ENCODE measurements around the gene CNDP1.

The CNDP1 gene

DNA sequence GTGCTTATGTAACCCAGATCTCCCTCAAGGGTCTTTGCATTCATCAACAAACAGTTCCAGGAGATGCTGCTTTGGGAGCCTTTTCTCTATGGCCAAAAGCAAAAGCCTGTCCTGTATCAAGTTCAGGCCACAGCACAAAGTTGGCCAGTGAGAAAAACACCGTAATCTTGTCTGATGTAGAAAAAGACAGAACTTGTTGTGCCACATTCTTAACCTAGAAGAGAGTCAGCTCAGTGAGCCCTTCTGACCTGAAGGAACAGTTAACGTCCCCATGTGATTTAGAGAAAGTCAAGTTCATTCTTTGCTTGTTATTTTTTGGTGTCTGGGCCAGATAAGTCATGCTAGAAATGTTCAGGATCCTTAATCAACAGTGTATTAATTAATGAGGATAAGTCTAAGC lies 7.8 kb upstream of the CNDP1 start:
- no peaks in the 10 kb centered on the region for H3K9me3 ChIP-seq (ENCODE audit: control insufficient read depth, insufficient read depth, low read length)
- H3K9ac ChIP-seq (ENCODE audit: low read depth, low read length), result no peak overlapping the region
- peaks cover 4% of the 10 kb centered on the region for H3K36me3 ChIP-seq (ENCODE audit: control insufficient read depth, insufficient read depth, low read length)
- H3K4me1 ChIP-seq (ENCODE audit: control insufficient read depth, insufficient read depth, low read length), result no peaks in the 10 kb centered on the region
- no peaks in the 10 kb centered on the region for H3K27me3 ChIP-seq (ENCODE audit: control insufficient read depth, insufficient read depth, low read length)
- no peak overlapping the region for H3K4me3 ChIP-seq (ENCODE audit: low read depth, low read length)

DNA sequence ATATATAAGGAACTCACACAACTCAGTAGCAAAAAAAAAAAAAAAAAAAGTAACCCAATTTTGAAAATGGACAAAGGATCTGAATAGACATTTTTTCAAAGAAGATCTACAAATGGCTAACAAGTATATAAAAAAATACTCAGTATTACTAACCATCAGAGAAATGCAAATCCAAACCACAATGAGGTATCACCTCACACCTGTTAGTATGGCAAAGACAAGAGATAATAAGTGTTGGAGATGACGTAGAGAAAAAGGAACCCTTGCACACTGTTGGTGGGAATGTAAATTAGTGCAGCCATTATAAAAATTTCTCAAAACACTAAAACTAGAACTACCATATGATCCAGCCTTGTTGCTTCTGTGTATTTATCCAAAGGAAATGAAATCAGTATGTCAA lies 5.8 kb upstream of the CNDP1 start:
- no peak overlapping the region for H3K9ac ChIP-seq (ENCODE audit: low read depth, low read length)
- H3K27me3 ChIP-seq (ENCODE audit: control insufficient read depth, insufficient read depth, low read length), result no peaks in the 10 kb centered on the region
- no peak overlapping the region for H3K4me3 ChIP-seq (ENCODE audit: low read depth, low read length)
- no peaks in the 10 kb centered on the region for H3K9me3 ChIP-seq (ENCODE audit: control insufficient read depth, insufficient read depth, low read length)
- no peaks in the 10 kb centered on the region for H3K36me3 ChIP-seq (ENCODE audit: control insufficient read depth, insufficient read depth, low read length)
- H3K4me1 ChIP-seq (ENCODE audit: control insufficient read depth, insufficient read depth, low read length), result no peaks in the 10 kb centered on the region

DNA sequence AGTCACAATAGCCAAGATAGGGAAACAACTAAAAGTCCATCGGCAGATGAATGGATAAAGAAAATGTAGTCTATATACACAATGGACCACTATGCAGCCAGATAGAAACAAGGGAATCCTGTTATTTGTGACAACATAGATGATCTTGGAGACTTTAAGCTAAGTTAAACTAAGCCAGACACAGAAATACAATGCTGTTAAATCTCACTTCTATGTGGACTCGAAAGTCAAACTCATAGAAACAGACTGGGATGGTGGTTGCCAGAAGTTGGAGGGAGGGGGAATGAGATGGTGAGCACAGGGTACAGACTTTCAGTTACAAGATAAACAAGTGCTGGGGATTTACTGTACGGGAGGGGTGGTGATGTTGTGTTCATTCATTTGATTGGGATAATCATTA lies 5.4 kb upstream of the CNDP1 start:
- H3K27me3 ChIP-seq (ENCODE audit: control insufficient read depth, insufficient read depth, low read length), result no peaks in the 10 kb centered on the region
- H3K36me3 ChIP-seq (ENCODE audit: control insufficient read depth, insufficient read depth, low read length), result no peaks in the 10 kb centered on the region
- H3K9ac ChIP-seq (ENCODE audit: low read depth, low read length), result no peak overlapping the region
- no peaks in the 10 kb centered on the region for H3K9me3 ChIP-seq (ENCODE audit: control insufficient read depth, insufficient read depth, low read length)
- H3K4me1 ChIP-seq (ENCODE audit: control insufficient read depth, insufficient read depth, low read length), result no peaks in the 10 kb centered on the region
- H3K4me3 ChIP-seq (ENCODE audit: low read depth, low read length), result no peak overlapping the region

DNA sequence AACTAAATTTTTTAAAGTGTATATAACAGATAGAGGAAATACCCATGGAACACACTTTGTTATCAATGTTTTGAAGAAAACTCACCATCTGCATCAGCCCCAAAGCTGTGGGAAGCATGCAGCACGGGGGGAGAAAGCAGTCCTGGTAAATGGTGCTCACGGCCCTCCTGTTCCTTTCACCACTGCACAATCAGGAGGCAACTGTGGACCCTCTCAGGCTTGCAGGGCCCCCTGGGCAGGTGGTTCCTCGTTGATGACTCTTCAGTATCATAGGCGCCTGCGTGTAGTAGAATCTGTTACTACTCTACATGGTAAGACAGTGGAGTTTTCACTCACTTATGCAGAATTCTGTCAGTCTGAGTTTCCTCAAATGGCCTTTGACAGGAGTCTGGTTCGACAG lies 4.9 kb upstream of the CNDP1 start:
- Histone ChIP-seq H3K36me3 (ENCODE audit: control insufficient read depth, insufficient read depth, low read length) (no peaks in the 10 kb centered on the region), H3K4me1 (ENCODE audit: control insufficient read depth, insufficient read depth, low read length) (no peaks in the 10 kb centered on the region), H3K9me3 (ENCODE audit: control insufficient read depth, insufficient read depth, low read length) (no peaks in the 10 kb centered on the region), H3K9ac (ENCODE audit: low read depth, low read length) (no peak overlapping the region), H3K4me3 (ENCODE audit: low read depth, low read length) (no peak overlapping the region), H3K27me3 (ENCODE audit: control insufficient read depth, insufficient read depth, low read length) (no peaks in the 10 kb centered on the region)

DNA sequence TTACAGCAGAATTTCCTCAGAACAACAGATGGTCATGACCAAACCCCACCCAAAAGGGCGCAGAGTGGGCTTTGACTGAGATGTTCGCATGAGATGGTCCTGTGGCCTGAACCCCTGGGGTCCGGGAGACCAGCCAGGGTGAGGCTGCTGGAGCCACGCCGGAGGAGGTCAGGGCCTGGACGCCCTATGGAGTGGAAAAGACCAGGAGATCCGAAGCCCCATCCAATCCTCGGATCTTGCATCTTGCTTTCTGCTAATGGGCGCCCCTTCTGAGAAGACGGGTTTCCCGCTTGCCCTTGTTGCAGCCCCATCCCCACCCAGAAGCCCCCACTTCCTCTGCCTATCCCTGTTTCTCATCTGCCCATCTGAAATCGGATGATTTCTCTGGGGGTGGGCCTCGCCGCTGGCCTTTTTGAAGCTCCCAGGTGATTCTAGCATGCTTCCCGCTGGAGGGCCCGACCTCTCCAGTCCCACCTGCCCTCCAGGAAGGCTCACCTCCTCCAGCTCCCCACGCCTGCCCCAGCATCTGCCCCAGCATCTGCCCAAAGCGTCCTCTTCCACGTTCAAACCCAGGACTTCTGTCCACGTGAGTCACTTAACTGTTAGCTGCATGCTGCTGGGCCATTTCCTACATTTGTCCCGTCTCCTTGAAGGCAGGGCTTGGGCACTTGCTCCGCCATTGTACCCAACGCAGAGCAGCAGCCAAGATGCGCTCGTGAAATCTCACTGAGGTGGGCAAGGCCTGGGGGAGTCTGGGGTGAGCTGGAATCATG lies 4.3 kb upstream of the CNDP1 start:
- H3K27me3 ChIP-seq (ENCODE audit: control insufficient read depth, insufficient read depth, low read length), result no peaks in the 10 kb centered on the region
- H3K4me1 ChIP-seq (ENCODE audit: control insufficient read depth, insufficient read depth, low read length), result no peaks in the 10 kb centered on the region
- no peak overlapping the region for H3K9ac ChIP-seq (ENCODE audit: low read depth, low read length)
- no peak overlapping the region for H3K4me3 ChIP-seq (ENCODE audit: low read depth, low read length)
- H3K9me3 ChIP-seq (ENCODE audit: control insufficient read depth, insufficient read depth, low read length), result no peaks in the 10 kb centered on the region
- H3K36me3 ChIP-seq (ENCODE audit: control insufficient read depth, insufficient read depth, low read length), result no peaks in the 10 kb centered on the region

DNA sequence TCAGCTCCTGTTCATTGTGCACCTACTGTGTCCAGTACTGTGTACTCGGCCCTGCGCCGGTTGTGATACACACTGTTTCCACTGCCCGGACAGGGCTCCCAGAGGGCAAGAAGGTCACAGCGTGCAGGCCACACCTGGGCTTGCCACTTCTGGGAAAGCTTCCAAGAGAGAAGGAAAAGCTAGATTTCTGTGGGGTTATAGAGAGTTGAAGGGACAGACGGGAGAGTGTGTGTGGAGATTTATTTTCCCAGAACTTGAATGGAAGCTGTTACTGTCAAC lies 3.8 kb upstream of the CNDP1 start:
- Histone ChIP-seq H3K9me3 (ENCODE audit: control insufficient read depth, insufficient read depth, low read length) (no peaks in the 10 kb centered on the region), H3K4me1 (ENCODE audit: control insufficient read depth, insufficient read depth, low read length) (no peaks in the 10 kb centered on the region), H3K4me3 (ENCODE audit: low read depth, low read length) (no peak overlapping the region), H3K27me3 (ENCODE audit: control insufficient read depth, insufficient read depth, low read length) (no peaks in the 10 kb centered on the region), H3K36me3 (ENCODE audit: control insufficient read depth, insufficient read depth, low read length) (no peaks in the 10 kb centered on the region), H3K9ac (ENCODE audit: low read depth, low read length) (no peak overlapping the region)

DNA sequence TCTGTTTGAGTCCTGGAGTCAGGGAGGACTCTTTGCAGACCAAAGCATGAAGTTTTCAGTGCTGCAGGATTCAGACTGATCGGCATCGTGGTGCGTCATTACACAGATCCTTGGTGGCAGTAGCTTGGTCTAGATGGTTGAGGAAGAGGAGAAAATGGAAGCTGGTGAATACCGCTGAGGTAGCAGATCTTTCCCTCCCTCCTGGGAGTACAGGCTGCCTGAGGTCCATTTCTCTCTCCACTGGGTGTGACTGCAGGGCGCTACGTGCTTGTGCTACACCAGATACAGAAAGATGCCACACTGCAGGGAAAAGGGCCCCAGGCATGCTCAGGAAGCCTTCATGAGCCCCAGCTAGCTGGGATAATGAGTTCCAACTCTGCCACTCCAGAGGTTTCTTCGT lies 3.3 kb upstream of the CNDP1 start:
- Histone ChIP-seq H3K27me3 (ENCODE audit: control insufficient read depth, insufficient read depth, low read length) (no peaks in the 10 kb centered on the region), H3K36me3 (ENCODE audit: control insufficient read depth, insufficient read depth, low read length) (no peaks in the 10 kb centered on the region), H3K4me3 (ENCODE audit: low read depth, low read length) (no peak overlapping the region), H3K9ac (ENCODE audit: low read depth, low read length) (no peak overlapping the region), H3K9me3 (ENCODE audit: control insufficient read depth, insufficient read depth, low read length) (no peaks in the 10 kb centered on the region), H3K4me1 (ENCODE audit: control insufficient read depth, insufficient read depth, low read length) (no peaks in the 10 kb centered on the region)

DNA sequence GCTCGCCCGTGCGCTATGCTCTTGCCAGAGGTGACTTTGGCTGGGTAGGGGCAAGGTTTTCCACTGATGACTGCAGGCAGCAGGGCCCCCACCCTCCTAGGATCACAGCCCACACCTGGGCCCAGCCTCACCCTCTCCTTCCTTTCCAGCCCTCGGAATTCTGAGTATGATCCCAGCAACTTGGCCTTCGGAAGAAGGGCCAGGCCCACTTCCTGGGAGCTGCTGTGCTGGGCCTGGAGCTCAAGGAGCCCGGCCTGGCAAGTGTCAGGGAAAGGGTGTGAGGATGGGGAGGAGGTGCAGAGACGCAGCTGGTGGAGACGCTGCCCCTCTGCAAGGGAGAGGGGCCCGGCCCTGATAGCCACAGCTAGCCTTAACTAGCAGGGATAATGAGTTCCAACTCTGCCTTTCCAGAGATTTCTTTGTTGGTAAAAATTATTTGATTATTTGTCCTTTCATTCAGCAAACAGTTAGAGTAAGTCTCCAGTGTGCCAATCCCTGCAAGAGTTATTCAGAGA lies 1.7 kb upstream of the CNDP1 start:
- H3K27me3 ChIP-seq (ENCODE audit: control insufficient read depth, insufficient read depth, low read length), result no peaks in the 10 kb centered on the region
- H3K9ac ChIP-seq (ENCODE audit: low read depth, low read length), result no peak overlapping the region
- H3K4me1 ChIP-seq (ENCODE audit: control insufficient read depth, insufficient read depth, low read length), result no peaks in the 10 kb centered on the region
- H3K9me3 ChIP-seq (ENCODE audit: control insufficient read depth, insufficient read depth, low read length), result no peaks in the 10 kb centered on the region
- no peak overlapping the region for H3K4me3 ChIP-seq (ENCODE audit: low read depth, low read length)
- H3K36me3 ChIP-seq (ENCODE audit: control insufficient read depth, insufficient read depth, low read length), result no peaks in the 10 kb centered on the region

DNA sequence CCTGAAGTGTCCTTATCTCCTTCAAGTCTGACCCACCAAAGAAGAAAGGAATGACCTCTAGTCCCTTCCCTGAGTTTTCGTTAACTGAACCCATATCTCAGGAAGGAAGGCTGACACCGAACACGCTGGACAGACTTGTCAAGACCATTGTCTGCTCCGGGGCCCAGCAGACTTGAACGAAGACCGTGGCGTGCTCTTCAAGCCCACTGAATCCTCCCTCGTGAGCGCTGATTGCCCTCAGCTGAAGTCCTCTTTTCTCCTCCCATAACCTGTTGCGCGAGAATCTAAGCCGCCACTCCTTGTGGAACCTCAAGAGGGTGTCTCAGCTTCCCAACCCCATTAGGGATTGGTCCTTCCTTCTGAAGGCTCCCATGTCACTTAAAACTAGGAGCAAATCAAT lies 634 bp upstream of the CNDP1 start:
- Histone ChIP-seq H3K4me3 (ENCODE audit: low read depth, low read length) (no peak overlapping the region), H3K4me1 (ENCODE audit: control insufficient read depth, insufficient read depth, low read length) (no peaks in the 10 kb centered on the region), H3K9me3 (ENCODE audit: control insufficient read depth, insufficient read depth, low read length) (no peaks in the 10 kb centered on the region), H3K9ac (ENCODE audit: low read depth, low read length) (no peak overlapping the region), H3K36me3 (ENCODE audit: control insufficient read depth, insufficient read depth, low read length) (no peaks in the 10 kb centered on the region), H3K27me3 (ENCODE audit: control insufficient read depth, insufficient read depth, low read length) (no peaks in the 10 kb centered on the region)

DNA sequence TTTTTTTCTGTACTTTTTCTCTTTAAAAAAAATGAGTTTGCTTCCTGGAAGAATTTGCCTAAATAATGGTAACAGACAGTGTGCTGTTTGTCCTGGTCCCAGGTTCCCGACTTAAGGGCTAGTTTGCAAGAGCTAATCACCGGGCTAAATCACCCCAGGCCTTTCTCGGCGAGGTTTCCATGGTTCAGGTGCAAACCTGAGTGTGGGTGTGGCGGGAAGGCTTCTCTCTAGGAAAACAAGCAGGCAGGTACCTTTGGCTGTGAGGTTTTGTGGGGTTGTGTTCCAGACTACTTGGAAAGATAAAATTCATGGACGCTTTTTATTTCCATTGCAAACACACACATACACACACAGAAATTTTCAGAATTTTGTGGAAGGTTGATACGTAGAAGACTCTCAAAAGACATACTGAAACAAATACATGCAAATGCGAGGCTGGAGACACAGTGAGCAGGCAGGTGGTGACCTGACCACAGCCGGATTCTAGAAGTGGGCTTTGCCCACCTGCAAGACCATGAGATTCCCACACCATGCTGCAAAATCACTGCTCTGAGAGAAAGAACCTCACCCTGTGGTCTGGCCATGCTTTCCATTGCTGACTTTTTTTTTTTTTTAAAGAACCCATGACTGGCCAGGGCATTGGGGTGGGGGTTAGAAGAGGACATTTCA lies 815 bp downstream of the CNDP1 start:
- no peak overlapping the region for H3K9ac ChIP-seq (ENCODE audit: low read depth, low read length)
- H3K36me3 ChIP-seq (ENCODE audit: control insufficient read depth, insufficient read depth, low read length), result no peaks in the 10 kb centered on the region
- no peaks in the 10 kb centered on the region for H3K27me3 ChIP-seq (ENCODE audit: control insufficient read depth, insufficient read depth, low read length)
- H3K9me3 ChIP-seq (ENCODE audit: control insufficient read depth, insufficient read depth, low read length), result no peaks in the 10 kb centered on the region
- no peaks in the 10 kb centered on the region for H3K4me1 ChIP-seq (ENCODE audit: control insufficient read depth, insufficient read depth, low read length)
- no peak overlapping the region for H3K4me3 ChIP-seq (ENCODE audit: low read depth, low read length)

DNA sequence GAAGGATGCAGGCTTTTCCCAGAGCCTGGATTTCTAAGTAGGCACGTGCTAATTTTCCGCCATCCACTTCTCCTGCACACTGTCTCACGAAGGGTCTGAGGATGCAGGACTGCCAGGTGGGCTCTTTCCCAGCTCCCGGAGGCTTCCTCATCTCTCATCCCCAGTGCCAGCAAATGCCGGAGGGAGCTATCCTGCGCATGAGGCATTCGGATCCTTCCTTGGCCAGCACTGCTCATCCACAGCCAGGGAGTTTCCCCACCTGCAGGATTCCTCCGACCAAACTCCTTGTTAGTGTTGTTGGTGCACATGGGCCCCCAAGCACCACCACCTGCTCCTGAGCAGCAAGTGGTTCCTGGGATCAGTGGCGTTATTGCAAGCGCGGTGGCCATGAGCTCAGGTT lies 5.0 kb downstream of the CNDP1 start:
- Histone ChIP-seq H3K9me3 (ENCODE audit: control insufficient read depth, insufficient read depth, low read length) (no peaks in the 10 kb centered on the region), H3K9ac (ENCODE audit: low read depth, low read length) (no peak overlapping the region), H3K4me3 (ENCODE audit: low read depth, low read length) (no peak overlapping the region), H3K4me1 (ENCODE audit: control insufficient read depth, insufficient read depth, low read length) (no peaks in the 10 kb centered on the region), H3K36me3 (ENCODE audit: control insufficient read depth, insufficient read depth, low read length) (no peaks in the 10 kb centered on the region), H3K27me3 (ENCODE audit: control insufficient read depth, insufficient read depth, low read length) (no peaks in the 10 kb centered on the region)

DNA sequence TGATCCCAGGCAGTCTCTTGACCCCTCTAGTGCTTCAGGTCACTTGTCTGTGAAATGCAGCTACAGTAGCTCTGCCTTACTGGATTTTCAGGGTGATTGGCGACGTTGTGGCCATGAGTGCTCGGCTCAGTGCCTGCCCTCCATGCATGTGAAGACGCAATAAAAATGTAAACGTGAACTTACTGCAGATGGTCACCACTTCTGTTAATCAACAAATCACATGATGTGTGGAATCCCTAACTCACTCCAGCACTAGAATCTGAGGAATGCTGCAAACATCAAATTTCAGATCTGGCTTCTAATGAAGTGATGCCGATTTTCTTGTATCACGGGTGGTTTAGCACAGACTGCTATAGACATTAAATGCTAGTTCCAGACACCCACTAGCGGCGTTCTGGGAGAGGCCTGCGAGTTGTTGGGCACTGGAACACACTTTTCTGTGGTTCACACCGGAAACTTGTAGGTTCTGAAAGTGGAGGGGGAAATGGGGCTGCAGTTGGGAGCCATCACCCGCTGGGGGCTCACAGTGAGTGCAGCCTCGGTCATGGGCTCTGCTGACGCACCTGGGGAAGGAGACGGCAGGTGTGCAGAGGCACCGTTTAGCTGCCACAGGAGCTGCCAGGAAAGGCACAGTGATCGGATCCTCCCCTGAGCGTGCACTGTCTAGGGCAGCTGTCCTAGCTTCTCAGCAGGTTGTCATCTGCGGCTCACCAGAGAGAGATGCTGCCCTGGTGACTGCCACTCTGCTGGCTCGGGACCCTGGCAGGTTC lies 6.5 kb downstream of the CNDP1 start:
- H3K4me3 ChIP-seq (ENCODE audit: low read depth, low read length), result no peak overlapping the region
- no peaks in the 10 kb centered on the region for H3K9me3 ChIP-seq (ENCODE audit: control insufficient read depth, insufficient read depth, low read length)
- no peaks in the 10 kb centered on the region for H3K4me1 ChIP-seq (ENCODE audit: control insufficient read depth, insufficient read depth, low read length)
- H3K9ac ChIP-seq (ENCODE audit: low read depth, low read length), result no peak overlapping the region
- H3K36me3 ChIP-seq (ENCODE audit: control insufficient read depth, insufficient read depth, low read length), result no peaks in the 10 kb centered on the region
- no peaks in the 10 kb centered on the region for H3K27me3 ChIP-seq (ENCODE audit: control insufficient read depth, insufficient read depth, low read length)
